Mammary epithelial cell (primary cell): ENCODE results near the gene DRAXIN.

ENCODE experiments used
- CTCF ChIP-seq, 2 donors: IDR thresholded peaks in 1 of 2; conservative IDR thresholded peaks in 1 of 2; 2 replicates each; pipeline ENCODE4 v1.5.1; 2011 to 2012; ENCODE audit warnings: inconsistent platforms in 2 of 2, low read length in 2 of 2, mild to moderate bottlenecking in 2 of 2, control low read depth in 1 of 2, low read depth in 1 of 2; ENCODE audit not compliant: insufficient read depth in 1 of 2; ENCODE audit errors: extremely low read depth in 1 of 2
- EZH2 ChIP-seq: IDR thresholded peaks from 2 replicates; pipeline ENCODE4 v1.6.1; 2012; ENCODE audit warnings: low read length, inconsistent platforms, borderline replicate concordance

- TF ChIP-seq CTCF (conservative IDR thresholded peaks at IDR 0.05 in 1 of 2, IDR thresholded peaks at IDR 0.05 in 1 of 2; ENCODE audit: extremely low read depth in 1 of 2, insufficient read depth in 1 of 2, low read depth in 1 of 2, low read length in 2 of 2): no peak
- TF ChIP-seq EZH2: no peak
These were observed 36.8 kb downstream of the DRAXIN start for GRCh38 chr1:11728126-11728806.
